H1 (cell line): ENCODE measurements around the gene SLFN13. TPM values are rescaled to one million over a fixed set of nuclear protein-coding genes. Genes with fewer than 3 reads are reported as not detected.

ENCODE experiments used
- CTCF ChIA-PET: fragments of 300-600 bp; sonication (Branson Sonifier 250); formaldehyde crosslinking; loops from one replicate; lab custom pipeline; 2021; ENCODE audit not compliant: partially characterized antibody; lab: Charles Lee
- POLR2A ChIA-PET: fragments of 300-600 bp; sonication (Branson Sonifier 250); formaldehyde crosslinking; loops from one replicate; lab custom pipeline; 2021; ENCODE audit warnings: inconsistent platforms; ENCODE audit not compliant: partially characterized antibody; lab: Charles Lee
- DNase-seq, 2 experiments: peaks; one replicate each; pipeline versions ENCODE4 v3.0.0 to v3.0.0-alpha.2; 2010 to 2022; ENCODE audit warnings: low spot score in 2 of 2, low read depth in 1 of 2, mixed read lengths in 1 of 2
- FAIRE-seq: peaks from 2 replicates; lab custom pipeline; 2011; peaks lifted over from hg19 to GRCh38; lab: Jason Lieb, UNC
- H2AFZ ChIP-seq: 2 replicates; pipeline ENCODE4 v1.8.1; 2012; ENCODE audit warnings: low read length, inconsistent platforms
- H2AK5ac ChIP-seq: 2 replicates; pipeline ENCODE4 v1.6.1; 2013; ENCODE audit warnings: low read depth, low read length
- H2BK120ac ChIP-seq: replicated peaks from 2 replicates; pipeline ENCODE3; 2013; ENCODE audit warnings: low read depth, low read length, inconsistent platforms
- H2BK12ac ChIP-seq: 2 replicates; pipeline ENCODE4 v1.6.1; 2013; ENCODE audit warnings: low read depth, low read length
- H2BK15ac ChIP-seq: 2 replicates; pipeline ENCODE4 v1.6.1; 2013; ENCODE audit warnings: low read length
- H2BK20ac ChIP-seq: 2 replicates; pipeline ENCODE4 v1.6.1; 2013; ENCODE audit warnings: low read length
- H2BK5ac ChIP-seq: 2 replicates; pipeline ENCODE4 v1.6.1; 2013; ENCODE audit warnings: low read depth, low read length
- H3K14ac ChIP-seq: 2 replicates; pipeline ENCODE4 v1.6.1; 2013; ENCODE audit warnings: inconsistent platforms; ENCODE audit not compliant: insufficient read length
- H3K18ac ChIP-seq: 2 replicates; pipeline ENCODE4 v1.6.1; 2013; ENCODE audit warnings: low read length; ENCODE audit errors: extremely low read depth
- H3K23ac ChIP-seq: 2 replicates; pipeline ENCODE4 v1.6.1; 2013; ENCODE audit warnings: inconsistent platforms; ENCODE audit not compliant: insufficient read length
- H3K23me2 ChIP-seq: 2 replicates; pipeline ENCODE4 v1.6.1; 2013; ENCODE audit warnings: low read depth, low read length
- H3K27ac ChIP-seq: 2 replicates; pipeline ENCODE4 v1.6.1; 2011; ENCODE audit warnings: low read depth, low read length, inconsistent platforms
- H3K27me3 ChIP-seq, 4 experiments: replicated peaks in 1 of 4; 1 replicate in 1 of 4; 2 replicates in 3 of 4; pipeline versions ENCODE4 v1.6.1 to v1.8.1; 2011 to 2013; ENCODE audit warnings: low read length in 3 of 4, mild to moderate bottlenecking in 3 of 4, inconsistent platforms in 2 of 4, mixed read lengths in 2 of 4, moderate library complexity in 1 of 4; ENCODE audit not compliant: control insufficient read depth in 3 of 4, insufficient read depth in 3 of 4; ENCODE audit errors: extremely low read depth in 1 of 4
- H3K36me3 ChIP-seq, 4 experiments: 2 replicates each; pipeline versions ENCODE4 v1.6.1 to v1.8.1; 2011 to 2013; ENCODE audit warnings: mild to moderate bottlenecking in 4 of 4, low read length in 3 of 4, moderate library complexity in 2 of 4, control low read depth in 1 of 4, inconsistent platforms in 1 of 4; ENCODE audit not compliant: insufficient read depth in 4 of 4, control insufficient read depth in 2 of 4
- H3K4ac ChIP-seq: replicated peaks from 2 replicates; pipeline ENCODE3; 2013; ENCODE audit warnings: low read length, low read depth, mixed read lengths, inconsistent platforms; ENCODE audit not compliant: insufficient read length
- H3K4me1 ChIP-seq, 4 experiments: replicated peaks in 1 of 4; 1 replicate in 1 of 4; 2 replicates in 3 of 4; pipeline versions ENCODE4 v1.6.1 to v1.8.1; 2011 to 2013; ENCODE audit warnings: low read length in 3 of 4, inconsistent platforms in 2 of 4, mixed read lengths in 1 of 4; ENCODE audit not compliant: insufficient read depth in 4 of 4, control insufficient read depth in 3 of 4
- H3K4me2 ChIP-seq, 2 experiments: 2 replicates each; pipeline versions ENCODE4 v1.6.1 to v1.8.1; 2011 to 2013; ENCODE audit warnings: low read depth in 2 of 2, low read length in 2 of 2, control low read depth in 1 of 2, inconsistent platforms in 1 of 2, mild to moderate bottlenecking in 1 of 2; ENCODE audit not compliant: insufficient read depth in 1 of 2
- H3K4me3 ChIP-seq, 4 experiments: fragments of 200-600, 300-600 bp in 1 of 4; sonication (generic), shearing (Covaris generic), sonication (Bioruptor Twin) in 1 of 4; 2 replicates each; pipeline versions ENCODE4 v1.5.1 to v1.8.1; 2011 to 2016; ENCODE audit warnings: low read length in 4 of 4, low read depth in 3 of 4, control low read depth in 2 of 4, inconsistent platforms in 2 of 4, mild to moderate bottlenecking in 2 of 4, mixed read lengths in 1 of 4, moderate library complexity in 1 of 4; ENCODE audit not compliant: insufficient read depth in 2 of 4; ENCODE audit errors: extremely low read depth in 1 of 4
- H3K56ac ChIP-seq: replicated peaks from 2 replicates; pipeline ENCODE3; 2013; ENCODE audit warnings: low read depth, mild to moderate bottlenecking, mixed read lengths, low read length, inconsistent platforms; ENCODE audit not compliant: insufficient read length
- H3K79me1 ChIP-seq: 2 replicates; pipeline ENCODE4 v1.6.1; 2013; ENCODE audit warnings: low read depth, low read length, control low read depth
- H3K79me2 ChIP-seq, 2 experiments: 2 replicates each; pipeline versions ENCODE4 v1.6.1 to v1.8.1; 2012 to 2013; ENCODE audit warnings: low read length in 2 of 2, mild to moderate bottlenecking in 2 of 2, inconsistent platforms in 1 of 2; ENCODE audit not compliant: insufficient read depth in 2 of 2, control insufficient read depth in 1 of 2
- H3K9ac ChIP-seq, 4 experiments: replicated peaks in 1 of 4; 1 replicate in 1 of 4; 2 replicates in 3 of 4; pipeline versions ENCODE4 v1.6.1 to v1.8.1; 2011 to 2013; ENCODE audit warnings: low read depth in 3 of 4, low read length in 3 of 4, control low read depth in 2 of 4, mild to moderate bottlenecking in 2 of 4, moderate library complexity in 2 of 4, inconsistent platforms in 1 of 4; ENCODE audit errors: extremely low read depth in 1 of 4
- H3K9me3 ChIP-seq, 2 experiments: 2 replicates each; pipeline versions ENCODE4 v1.6.1 to v1.8.1; 2012 to 2013; ENCODE audit warnings: mild to moderate bottlenecking in 2 of 2, moderate library complexity in 2 of 2, control low read depth in 1 of 2, inconsistent platforms in 1 of 2, low read depth in 1 of 2, low read length in 1 of 2, mixed read lengths in 1 of 2; ENCODE audit not compliant: insufficient read depth in 2 of 2
- H4K20me1 ChIP-seq, 2 experiments: replicated peaks in 1 of 2; 2 replicates each; pipeline versions ENCODE3 to v1.8.1; 2011 to 2013; ENCODE audit warnings: inconsistent platforms in 2 of 2, low read length in 2 of 2, mild to moderate bottlenecking in 1 of 2; ENCODE audit not compliant: insufficient read depth in 2 of 2, control insufficient read depth in 1 of 2
- H4K5ac ChIP-seq: 2 replicates; pipeline ENCODE4 v1.6.1; 2013; ENCODE audit warnings: low read length, low read depth, mixed read lengths, inconsistent platforms; ENCODE audit not compliant: insufficient read length
- H4K8ac ChIP-seq: 2 replicates; pipeline ENCODE4 v1.8.0; 2013; ENCODE audit warnings: mild to moderate bottlenecking, moderate library complexity, low read length, inconsistent platforms; ENCODE audit not compliant: insufficient read depth; ENCODE audit errors: extremely low read depth
- H4K91ac ChIP-seq: replicated peaks from 2 replicates; pipeline ENCODE3; 2013; ENCODE audit warnings: low read length, mixed read lengths, inconsistent platforms; ENCODE audit not compliant: insufficient read length
- RAD21 ChIP-seq, 2 experiments: IDR thresholded peaks in 1 of 2; conservative IDR thresholded peaks in 1 of 2; 2 replicates each; pipeline ENCODE4 v1.6.1; 2011; ENCODE audit warnings: low read depth in 2 of 2, low read length in 2 of 2, improper control_type of control experiment in 1 of 2, inconsistent platforms in 1 of 2, mild to moderate bottlenecking in 1 of 2, moderate library complexity in 1 of 2
- WGBS, 2 experiments: shearing (Covaris generic) in 1 of 2; methylation state at CpG; one replicate each; pipeline versions ENCODE4 v1.1.6 to v1.1.7; 2013 to 2015; ENCODE audit warnings: low lambda C conversion rate in 2 of 2, mixed read lengths in 2 of 2, inconsistent platforms in 1 of 2, low coverage in 1 of 2, missing lambda C conversion rate in 1 of 2; ENCODE audit not compliant: insufficient replicate concordance in 2 of 2, insufficient coverage in 1 of 2, insufficient read length in 1 of 2; ENCODE audit errors: extremely low coverage in 1 of 2, missing lambda C conversion rate in 1 of 2; 5-methylcytosine and 5-hydroxymethylcytosine counted together
- polyA plus RNA-seq, 7 experiments: library from polyadenylated mRNA; depleted of rRNA in 3 of 7; stranded (reverse) in 5 of 7; unstranded in 2 of 7; fragments of >200 nt in 5 of 7; fragments of 200-250 nt in 2 of 7; gene quantifications; 1 replicate in 5 of 7; 2 replicates in 1 of 7; 4 replicates in 1 of 7; pipeline versions ENCODE4 v1.2.1 to v1.2.3, GENCODE V29; 2011 to 2013; ENCODE audit warnings: missing spikeins in 2 of 7, mixed read lengths in 2 of 7
- total RNA-seq: library from RNA; stranded (reverse); fragmentation: NEBNext Ultra II Directional; extraction: Animal tissue kit (Norgen Biotek cat#: 25700); gene quantifications from 2 replicates; pipeline ENCODE4 v1.2.1, GENCODE V29; 2021

The SLFN13 gene
- total and polyA plus RNA-seq, 2 of the 8 experiments (the other 6 are each of a cell fraction or from before 2014, with no cell fraction given): 15.7 to 27.5 TPM

- 0 out of 4 replicates have a peak, but pooled peaks cover 0 to 3% of the 10 kb centered on the region in 2 experiments for H3K79me2 ChIP-seq
- no peak for FAIRE-seq
Observed at GRCh38 chr17:35429702-35430101, 18.9 kb downstream of the SLFN13 start.

More at GRCh38 chr17:35429702-35430101, 18.9 kb downstream of the SLFN13 start:
- no peak overlapping the region for H2BK12ac ChIP-seq
- H3K79me1 ChIP-seq: no peaks in the 10 kb centered on the region
- H3K23me2 ChIP-seq: peaks cover 5% of the 10 kb centered on the region; the same call in 1 of the 2 replicates
- no peak overlapping the region for H2AFZ ChIP-seq
- no peak overlapping the region for H3K18ac ChIP-seq
- no peak for TF ChIP-seq RAD21 (IDR thresholded peaks at IDR 0.05 in 1 of 2, conservative IDR thresholded peaks at IDR 0.05 in 1 of 2; ENCODE audit: low read depth in 2 of 2, low read length in 2 of 2)
- no peak overlapping the region for H3K23ac ChIP-seq
- H3K36me3 ChIP-seq: no peaks in the 10 kb centered on the region
- ChIA-PET CTCF (interaction anchor here (1.0 to 2.3 kb wide), 3 partner anchors 18 to 118 kb away, joined by 3 to 10 read pairs (median 3); no protein-coding TSS in a partner anchor), POLR2A (interaction anchor here (0.7 to 1.0 kb wide), 2 partner anchors 9 to 11 kb away, joined by 3 read pairs; no protein-coding TSS in a partner anchor)
- no peak for DNase-seq
- H3K14ac ChIP-seq: no peak overlapping the region
- no peak overlapping the region for H4K8ac ChIP-seq
- WGBS, 2 experiments: 59% methylated on average over 2 of the region's 2 CpGs; no CpG with 5 or more reads in 1 of the 2 experiments
- peaks cover 0 to 14% (median 8%) of the 10 kb centered on the region in 4 experiments; a peak in 6 of 7 replicates for H3K4me1 ChIP-seq
- H3K56ac ChIP-seq: no peak overlapping the region
- no peak overlapping the region for H3K9ac ChIP-seq
- no peak overlapping the region for H2AK5ac ChIP-seq
- no peak overlapping the region for H3K27ac ChIP-seq
- H3K4me2 ChIP-seq: no peak overlapping the region; a peak in 1 of 4 replicates
- H3K4ac ChIP-seq: no peak overlapping the region
- peaks cover 0 to 4% of the 10 kb centered on the region in 2 experiments for H4K20me1 ChIP-seq
- no peak overlapping the region for H4K91ac ChIP-seq
- H4K5ac ChIP-seq: no peak overlapping the region
- no peak overlapping the region for H3K4me3 ChIP-seq
- H2BK15ac ChIP-seq: no peak overlapping the region
- H2BK5ac ChIP-seq: no peak overlapping the region
- H3K9me3 ChIP-seq: no peaks in the 10 kb centered on the region
- no peak overlapping the region for H2BK20ac ChIP-seq
- peaks cover 5 to 16% (median 6%) of the 10 kb centered on the region in 4 experiments for H3K27me3 ChIP-seq
- no peak overlapping the region for H2BK120ac ChIP-seq
